Keratinocyte (primary cell): Measurements from ENCODE around the gene CADM2.

ENCODE experiments used
- CTCF ChIP-seq, 3 experiments: IDR thresholded peaks in 1 of 3; conservative IDR thresholded peaks in 1 of 3; optimal IDR thresholded peaks in 1 of 3; 2 replicates in 2 of 3; 3 replicates in 1 of 3; pipeline versions ENCODE3 to v1.5.1; 2011; ENCODE audit warnings: low read length in 3 of 3, mild to moderate bottlenecking in 3 of 3, moderate library complexity in 2 of 3, control low read depth in 1 of 3, inconsistent platforms in 1 of 3; ENCODE audit not compliant: insufficient read depth in 2 of 3; ENCODE audit errors: extremely low read depth in 1 of 3
- EZH2 ChIP-seq: IDR thresholded peaks from one replicate; pipeline ENCODE4 v1.6.1; 2012; ENCODE audit warnings: inconsistent platforms, mild to moderate bottlenecking, low read length, moderate library complexity

- TF ChIP-seq CTCF (optimal IDR thresholded peaks at IDR 0.05 in 1 of 3, IDR thresholded peaks at IDR 0.05 in 1 of 3, conservative IDR thresholded peaks at IDR 0.05 in 1 of 3; ENCODE audit: extremely low read depth in 1 of 3, insufficient read depth in 2 of 3, low read length in 3 of 3) (no peak), EZH2 (no peak)
Observed at GRCh38 chr3:85481411-85482212, 522.8 kb downstream of the CADM2 start.
